Activated effector memory CD4-positive, alpha-beta T cell treated with Interleukin-2 at 50 U/mL for 16 hours (primary cell): ENCODE data around the gene RGS14.
"Not testable (repeated sequence)": the region's sequence is repeated elsewhere in the genome, so short reads cannot be mapped to it uniquely, and the experiment has no call there.

Experiments
- DNase-seq: peaks from one replicate; pipeline ENCODE4 v3.0.0-alpha.2; 2020

The RGS14 gene

DNA sequence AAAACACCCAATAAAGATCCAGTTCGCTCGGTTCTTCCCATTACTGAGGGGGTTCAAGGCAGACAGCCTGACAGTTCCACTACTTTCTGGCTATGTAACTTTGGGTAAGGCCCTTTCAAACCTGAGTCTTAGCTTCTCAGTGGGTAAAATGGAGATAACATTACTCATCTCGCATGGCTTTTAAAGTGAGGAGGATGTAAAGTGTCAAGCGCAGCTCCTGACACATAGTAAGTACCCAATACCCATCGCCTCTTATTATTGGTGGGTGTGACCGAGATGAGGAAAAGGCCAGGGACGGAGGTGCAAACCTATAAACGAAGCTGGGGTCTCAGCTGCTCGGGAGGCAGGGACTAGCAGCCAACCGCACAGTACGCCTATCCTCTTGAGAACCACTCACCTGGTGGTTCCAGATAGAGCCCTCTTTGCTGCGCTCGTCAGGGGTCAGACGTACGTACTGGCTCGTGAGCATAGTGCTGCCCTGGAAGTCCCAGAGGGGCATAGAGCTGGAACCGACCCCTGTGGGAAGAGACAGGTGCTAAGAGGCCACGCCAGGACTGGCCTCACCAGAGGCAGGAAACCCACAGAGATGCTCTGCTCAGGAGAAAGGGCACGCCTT, 6.8 kb upstream of the RGS14 start:
- no peak for DNase-seq

DNA sequence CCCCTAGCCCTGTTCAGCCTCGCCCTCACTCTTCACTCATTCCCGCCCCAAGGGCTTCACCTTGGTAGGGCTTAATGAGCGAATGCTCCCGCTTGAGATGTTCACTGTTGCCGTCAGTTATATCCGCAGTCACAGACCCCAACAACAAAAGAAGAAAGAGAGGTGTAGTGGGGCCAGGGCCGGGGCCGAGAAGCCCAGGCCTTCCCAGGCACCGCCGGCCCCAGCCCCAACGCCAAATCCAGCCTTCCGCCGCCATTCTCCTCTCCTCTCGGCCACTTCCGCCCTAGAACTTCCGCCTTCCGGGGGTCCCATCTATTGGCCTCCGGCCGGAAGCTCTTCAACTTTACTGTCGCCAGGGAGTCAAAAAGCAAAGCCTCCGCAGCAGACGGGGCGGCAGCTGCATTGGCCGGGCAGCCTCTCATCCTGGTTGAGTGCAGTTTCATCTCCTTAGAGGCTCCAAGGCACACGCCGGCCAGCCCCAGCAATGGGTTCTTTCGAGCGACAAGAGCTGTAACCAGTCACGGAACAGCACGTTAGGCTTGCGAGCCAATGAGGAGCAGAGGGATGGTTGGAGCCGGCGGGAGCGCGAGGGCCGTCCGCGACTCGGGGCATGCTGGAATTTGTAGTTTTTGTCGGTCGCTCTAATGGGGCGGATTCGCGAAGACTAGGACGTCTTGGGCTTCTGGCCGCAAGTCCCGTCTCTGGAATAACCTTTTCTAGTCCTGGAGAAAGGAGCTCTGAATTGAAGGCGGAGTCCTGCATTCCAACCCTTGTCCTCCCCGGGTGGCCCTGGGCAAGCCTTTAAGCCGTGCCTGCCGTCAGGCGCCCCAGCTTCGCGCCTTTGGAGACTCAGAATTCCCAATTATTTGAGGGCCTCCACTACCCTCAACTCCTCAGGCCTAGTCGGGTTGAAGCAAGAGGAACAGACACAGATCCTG, 6.1 kb upstream of the RGS14 start, which contains the start of gene LMAN2:
Gene LMAN2, minus strand, starts transcription at position 277 of the 938 bp plus-strand sequence. Its CDS starts 21 bp downstream, at position 256.
- peak; percentile 88 for DNase-seq

DNA sequence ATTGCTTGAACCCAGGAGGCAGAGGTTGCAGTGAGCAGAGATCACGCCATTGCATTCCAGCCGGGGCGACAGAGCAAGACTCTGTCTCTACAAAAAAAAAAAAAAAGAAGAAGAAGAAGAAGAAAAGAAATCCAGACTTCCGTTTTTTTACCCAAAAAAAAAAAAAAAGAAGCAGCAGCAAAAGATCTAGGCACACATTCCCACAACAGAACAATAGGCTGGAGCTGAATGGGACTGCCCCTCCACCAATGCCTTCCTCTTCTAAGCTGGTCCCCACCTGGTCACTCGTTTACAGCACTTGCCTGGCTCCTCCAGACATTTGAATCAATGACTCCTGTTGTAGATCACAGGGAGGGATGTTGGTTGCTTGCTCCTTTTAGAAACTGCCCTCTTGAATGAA, 4.6 kb upstream of the RGS14 start:
- DNase-seq, result no peak

DNA sequence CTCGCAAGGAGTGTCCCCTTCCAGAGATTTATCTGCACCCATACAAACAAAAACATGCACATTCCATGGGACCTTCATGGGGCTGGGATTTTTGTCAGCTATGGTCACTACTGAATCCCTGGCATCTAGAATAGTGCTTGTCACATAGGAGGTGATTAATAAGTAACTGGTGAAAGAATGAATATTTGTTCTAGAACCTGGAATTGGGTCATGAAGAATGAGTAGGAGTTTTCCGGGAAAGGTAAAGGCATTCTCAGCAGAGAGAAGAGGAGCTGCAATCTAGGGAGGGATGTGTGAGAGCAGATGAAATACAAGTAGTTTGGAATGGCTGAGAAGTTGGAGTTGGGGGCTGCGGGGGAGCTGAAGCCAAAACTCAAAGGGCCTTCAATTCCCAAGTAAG, 3.5 kb upstream of the RGS14 start:
- no peak for DNase-seq

GRCh38 chr5:177354711-177355110, 3.0 kb upstream of the RGS14 start:
- DNase-seq, result no peak

DNA sequence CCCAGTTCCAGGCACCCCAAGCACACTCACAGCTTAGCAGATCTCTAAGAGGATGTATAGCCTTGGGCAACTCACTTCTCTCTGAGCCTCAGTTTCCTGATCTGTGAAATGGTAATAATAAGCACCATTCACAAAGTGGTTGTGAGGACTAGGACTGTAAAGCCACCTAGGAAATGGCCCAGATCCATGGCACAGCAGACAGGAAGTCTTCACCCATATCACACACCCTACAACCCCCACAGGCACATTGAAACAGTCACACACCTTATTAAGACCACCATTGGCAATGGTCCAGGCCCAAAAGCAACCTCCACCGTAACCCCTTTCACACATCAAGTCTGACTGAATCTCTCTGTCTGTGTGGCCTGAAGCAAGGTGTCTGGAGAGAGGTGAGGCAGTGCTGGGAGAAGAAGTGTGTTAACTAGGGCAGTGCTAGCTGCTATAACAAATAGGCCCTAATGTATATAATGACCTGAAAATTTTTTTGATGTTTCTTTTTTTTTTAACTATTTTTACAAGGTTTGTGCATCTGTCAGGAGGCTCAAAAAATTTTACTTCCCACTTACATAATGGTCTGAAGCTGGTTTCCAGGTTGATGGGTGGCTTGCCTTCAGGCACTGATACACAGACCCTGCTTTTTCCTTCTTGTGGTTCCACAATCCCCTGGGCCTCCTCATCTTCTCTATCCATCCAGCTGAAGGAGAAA, 2.4 kb upstream of the RGS14 start:
- DNase-seq, result no peak

DNA sequence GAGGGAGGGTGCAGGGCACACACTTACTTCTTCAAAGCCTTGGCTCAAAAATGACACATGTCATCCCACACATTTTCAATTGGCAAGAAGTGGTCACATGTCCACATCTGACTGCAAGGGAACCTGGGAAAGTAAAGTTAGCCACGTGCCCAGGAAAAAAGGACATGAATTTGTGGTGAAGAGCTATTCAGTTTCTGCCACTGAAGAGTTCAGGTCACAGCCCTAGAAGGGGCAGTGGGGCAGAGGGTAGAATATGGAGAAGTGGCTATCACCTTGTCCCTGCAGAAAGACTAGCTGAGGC, 1.9 kb upstream of the RGS14 start:
- no peak for DNase-seq

DNA sequence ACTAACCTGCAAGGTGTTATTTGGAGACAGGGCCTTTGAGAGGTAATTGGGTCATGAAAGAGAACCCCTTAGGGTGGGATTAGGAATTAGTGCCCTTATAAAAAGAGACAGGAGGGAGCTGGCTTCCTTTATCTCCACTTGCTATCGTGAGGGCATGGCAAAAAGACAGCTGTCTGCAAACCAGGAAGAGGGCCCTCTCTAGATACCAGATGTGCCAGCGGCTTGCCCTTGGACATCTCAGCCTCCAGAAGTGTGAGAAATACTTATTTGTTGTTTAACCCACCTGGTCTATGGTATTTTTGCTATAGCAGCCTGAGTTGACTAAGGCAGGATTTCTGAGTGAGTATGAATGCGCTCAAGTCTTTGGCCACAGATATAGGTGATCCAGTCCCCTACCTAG, 978 bp upstream of the RGS14 start:
- no peak for DNase-seq

GRCh38 chr5:177357146-177357458, 622 bp upstream of the RGS14 start:
- DNase-seq, result no peak

- DNase-seq, result no peak
These were observed 671 bp downstream of the RGS14 start for GRCh38 chr5:177358370-177358819.

GRCh38 chr5:177359451-177359851, 1.7 kb downstream of the RGS14 start:
- DNase-seq, result no peak

DNA sequence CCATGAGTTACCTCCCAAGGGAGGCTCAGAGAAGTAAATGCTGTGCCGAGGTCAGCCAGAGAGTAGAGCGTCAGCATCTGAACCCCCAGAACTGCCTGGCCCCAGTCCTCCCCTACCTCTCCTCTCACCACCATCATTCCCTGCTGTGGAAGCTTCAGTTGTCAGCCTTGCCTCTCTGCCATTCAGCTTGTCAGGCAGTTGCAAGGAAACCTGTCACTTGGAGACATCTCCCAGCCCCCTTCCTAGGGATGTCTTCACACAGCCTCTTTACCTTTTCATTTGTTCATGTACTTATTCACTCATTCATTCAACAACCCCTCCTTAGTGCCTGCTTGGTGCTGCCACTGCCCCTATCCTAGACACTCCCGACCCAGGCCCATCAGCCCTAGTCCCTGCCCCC, 2.1 kb downstream of the RGS14 start:
- no peak for DNase-seq

GRCh38 chr5:177360740-177361139, 3.0 kb downstream of the RGS14 start:
- not testable (repeated sequence) for DNase-seq

DNA sequence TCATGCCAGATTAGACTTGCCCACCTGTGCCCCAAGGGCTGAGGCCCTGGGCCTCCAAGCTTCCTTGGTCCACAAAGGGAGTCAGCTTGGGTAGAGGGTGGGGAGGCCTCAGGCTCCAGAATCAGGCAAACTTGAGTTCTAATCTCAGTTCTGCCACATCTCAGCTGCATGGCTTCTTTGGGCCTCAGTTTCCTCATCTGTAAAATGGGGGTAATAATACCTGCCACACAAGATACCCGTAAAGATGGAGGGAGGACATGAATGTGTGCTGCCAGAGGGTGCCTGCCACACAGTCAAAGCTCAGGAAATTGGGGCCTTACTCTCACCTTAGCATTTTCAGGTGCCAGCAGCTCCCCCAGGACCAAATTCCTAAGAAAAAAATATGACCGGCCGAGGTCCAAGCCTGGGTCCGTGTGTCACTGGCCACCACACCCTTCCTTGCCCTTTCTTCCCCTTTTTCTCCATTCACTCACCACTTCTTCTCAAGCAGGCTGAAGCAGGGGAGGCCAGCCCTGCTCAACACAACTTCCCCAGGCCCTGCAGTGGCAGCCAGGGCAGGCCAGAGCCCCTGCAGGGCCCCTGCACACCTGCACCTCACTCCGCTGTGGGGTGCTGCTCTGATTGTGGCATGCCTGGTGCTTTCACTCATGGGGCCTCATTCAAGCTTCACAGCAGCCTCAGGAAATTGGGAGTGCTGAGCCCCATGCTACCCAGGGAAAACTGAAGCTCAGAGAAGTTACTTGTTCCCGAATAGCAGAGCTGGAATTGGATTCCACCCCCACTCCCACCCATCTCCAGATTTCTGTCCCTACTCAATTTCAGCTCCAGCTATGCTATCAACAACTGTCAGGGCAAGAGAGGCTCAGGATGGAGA, 3.9 kb downstream of the RGS14 start:
- no peak for DNase-seq

- no peak for DNase-seq
These were observed 4.5 kb downstream of the RGS14 start for GRCh38 chr5:177362292-177362609.

- DNase-seq, result peak; percentile 57
These were observed 5.1 kb downstream of the RGS14 start for GRCh38 chr5:177362610-177363507.

DNA sequence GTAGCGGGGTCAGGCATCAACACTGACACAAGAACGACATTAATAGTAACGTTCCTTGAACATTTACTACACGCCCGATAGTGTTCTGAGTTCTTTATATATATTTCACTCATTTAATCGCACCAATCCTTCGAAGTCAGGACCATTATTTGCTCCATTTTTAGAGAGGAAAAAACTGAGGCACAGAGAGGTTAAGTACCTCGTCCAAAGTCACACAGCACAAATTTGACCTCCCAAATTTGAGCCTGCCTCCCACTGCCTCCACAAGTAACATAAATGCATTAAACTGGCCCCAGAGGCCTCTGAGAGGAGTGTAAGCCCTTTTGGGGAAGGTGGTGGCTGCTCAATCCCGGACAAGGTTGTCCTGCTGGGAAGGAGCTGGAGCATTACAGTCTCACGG, 5.8 kb downstream of the RGS14 start:
- no peak for DNase-seq

- DNase-seq, result no peak
These were observed 6.6 kb downstream of the RGS14 start for GRCh38 chr5:177364159-177364962.

GRCh38 chr5:177365845-177366527, 8.3 kb downstream of the RGS14 start:
- no peak for DNase-seq

GRCh38 chr5:177366528-177367322, 9.0 kb downstream of the RGS14 start:
- DNase-seq, result no peak
